GM10248 (cell line): Measurements from ENCODE around the gene L1CAM.

ENCODE experiments used
- CTCF ChIA-PET: fragments of 300-600 bp; sonication (Branson Sonifier 250); formaldehyde crosslinking; extraction: SDS; loops from one replicate; lab custom pipeline; 2021; ENCODE audit warnings: antibody characterized with exemption; lab: Yijun Ruan, JAX
- POLR2A ChIA-PET: fragments of 350-650 bp; sonication (Branson Sonifier 250); formaldehyde crosslinking; extraction: SDS; loops from one replicate; lab custom pipeline; 2020; ENCODE audit warnings: antibody characterized with exemption; lab: Yijun Ruan, JAX
- DNase-seq: peaks from one replicate; pipeline ENCODE4 v3.0.0; 2012; ENCODE audit errors: extremely low spot score
- CTCF ChIP-seq: IDR thresholded peaks from 2 replicates; pipeline ENCODE4 v1.5.1; 2012; ENCODE audit warnings: mild to moderate bottlenecking, low read depth; ENCODE audit errors: extremely low read depth, missing control alignments, control extremely low read depth

The L1CAM gene

DNA sequence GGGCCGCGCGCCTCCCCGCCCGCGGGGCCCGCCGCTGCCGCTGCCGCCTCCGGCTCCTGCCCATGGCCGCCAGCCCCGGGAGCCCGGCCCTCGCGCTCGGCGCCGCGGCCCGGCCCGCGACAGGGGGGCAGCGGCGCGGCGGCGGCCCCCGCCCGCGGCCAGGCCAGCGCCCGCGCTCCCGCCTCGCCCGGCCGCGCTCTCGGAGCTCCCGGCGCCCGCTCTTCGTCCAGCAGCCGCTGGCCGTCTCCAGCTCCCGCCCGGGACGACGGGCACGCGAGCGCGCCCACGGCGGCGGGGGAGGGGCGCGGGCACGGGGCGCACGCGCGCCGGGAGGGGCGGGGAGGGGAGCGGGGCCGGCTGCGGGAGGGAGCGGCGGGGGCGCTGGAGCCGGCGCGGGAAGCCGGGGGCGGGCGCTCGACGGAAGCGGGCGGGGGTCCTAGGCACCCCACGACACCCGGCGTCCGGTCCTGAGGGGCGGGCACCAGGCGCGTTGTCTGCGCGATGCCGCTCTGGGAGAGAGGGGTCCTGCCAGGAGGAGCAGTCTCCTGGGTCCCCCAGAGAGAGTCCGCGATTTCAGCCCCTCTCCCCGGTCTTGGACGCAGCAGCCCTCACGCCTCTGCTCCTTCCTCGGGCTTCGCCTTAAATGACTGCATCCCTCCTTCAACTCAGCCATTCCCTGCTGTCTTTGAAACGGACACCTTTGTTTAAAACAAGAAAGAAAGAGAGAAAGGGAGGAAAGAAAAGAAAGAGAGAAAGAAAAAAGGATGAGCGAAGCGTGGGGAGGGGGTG lies 55.1 kb downstream of the L1CAM start:
- TF ChIP-seq CTCF = no peak
- CTCF ChIA-PET = no interaction called here
- POLR2A ChIA-PET = no interaction called here
- peak; percentile 10 for DNase-seq

DNA sequence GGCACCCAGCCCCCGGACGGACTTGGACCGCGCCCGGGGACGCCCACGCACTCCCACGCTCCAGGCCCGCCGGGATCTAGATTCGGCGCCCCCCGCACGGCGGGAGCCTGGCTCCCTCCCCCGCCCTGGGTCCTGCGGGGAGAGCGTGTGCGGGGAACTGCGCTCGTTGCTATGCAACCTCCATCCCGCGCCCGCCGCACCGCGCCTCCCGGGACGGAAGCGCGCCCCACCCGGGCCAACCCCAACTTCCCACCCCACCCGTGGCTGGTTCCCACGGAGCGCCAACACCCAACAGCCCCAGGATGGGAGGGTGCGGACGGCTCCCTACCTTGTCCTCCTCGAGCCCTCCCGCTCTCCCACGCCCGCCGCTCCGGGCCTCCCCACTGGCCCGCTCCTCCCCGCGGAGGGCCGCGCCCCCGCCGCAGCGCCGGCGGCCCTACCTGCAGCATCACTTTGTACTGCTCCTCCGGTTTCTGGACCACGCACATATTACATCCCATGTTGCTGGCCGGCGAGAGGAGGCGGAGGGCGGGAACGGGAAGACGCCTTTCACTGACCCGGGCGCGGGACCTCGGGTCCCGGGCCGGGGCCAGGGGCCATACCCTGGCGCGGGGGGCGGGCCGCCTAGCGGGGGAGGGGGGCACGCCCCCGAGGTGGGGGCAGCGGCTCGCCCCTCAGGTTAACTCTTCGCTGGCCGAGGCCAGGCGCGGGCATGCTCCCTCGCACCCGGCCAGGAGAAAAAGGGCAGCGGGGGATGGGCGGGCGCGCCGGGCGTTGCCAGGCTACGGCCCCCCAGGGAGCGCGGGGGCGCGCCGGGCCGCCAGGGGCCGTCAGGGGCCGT lies 56.0 kb downstream of the L1CAM start, which contains the start of gene PDZD4:
TSS of gene PDZD4 (minus strand) at position 746 of the 841 bp plus-strand sequence. CDS start at position 500, 246 bp downstream.
- CTCF ChIA-PET = no interaction called here
- POLR2A ChIA-PET = no interaction called here
- no peak for TF ChIP-seq CTCF
- DNase-seq = peak; percentile 15

- ChIA-PET CTCF (no interaction called here), POLR2A (no interaction called here)
- no peak for TF ChIP-seq CTCF
- DNase-seq = no peak
These were observed 56.5 kb downstream of the L1CAM start for GRCh38 chrX:153829549-153829798.

- DNase-seq = peak; percentile 14
- no peak for TF ChIP-seq CTCF
- ChIA-PET CTCF (no interaction called here), POLR2A (no interaction called here)
These were observed 57.0 kb downstream of the L1CAM start for GRCh38 chrX:153828723-153829548.

DNA sequence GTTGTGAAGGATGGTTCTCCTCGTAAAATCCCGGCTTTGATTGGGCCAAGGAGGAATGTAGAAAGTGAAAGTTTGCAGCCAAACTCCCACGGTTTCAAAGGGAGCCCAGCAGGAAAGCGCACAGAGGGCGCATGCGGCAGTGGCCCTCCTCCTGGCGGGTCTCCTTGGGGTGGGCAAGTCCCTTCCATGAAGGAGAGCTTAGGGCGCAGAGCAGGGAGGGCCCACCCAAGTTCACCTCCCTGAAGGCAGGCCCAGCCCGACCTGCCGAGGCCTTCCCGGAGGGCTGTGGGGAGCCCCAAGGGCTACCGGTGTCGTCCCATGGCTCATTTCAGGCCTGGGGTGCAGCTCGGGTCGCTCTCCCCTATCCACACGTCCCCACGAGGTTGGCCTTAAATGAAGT lies 57.7 kb downstream of the L1CAM start:
- DNase-seq = peak; percentile 15
- no peak for TF ChIP-seq CTCF
- ChIA-PET POLR2A (no interaction called here), CTCF (no interaction called here)

- CTCF ChIA-PET = no interaction called here
These were observed 58.1 kb downstream of the L1CAM start for GRCh38 chrX:153827903-153828302.

More at GRCh38 chrX:153827903-153828302, 58.1 kb downstream of the L1CAM start:
- TF ChIP-seq CTCF = no peak
- no peak for DNase-seq
- POLR2A ChIA-PET = no interaction called here
